GM12878 (cell line): Measurements from ENCODE around the gene ZCWPW2. TPM values are rescaled to one million over a fixed set of nuclear protein-coding genes. Genes with fewer than 3 reads are reported as not detected.

Source experiments
- ATAC-seq: fragments of 200-7000 bp; cut with Tn5 transposase; 3 replicates; pipeline ENCODE4 v1.9.1; 2020; ENCODE audit warnings: mild to moderate bottlenecking, moderate library complexity
- BruUV-seq: library from RNA; stranded (reverse); fragments of 400-500 nt; replicated peaks from 2 replicates; lab custom pipeline; 2021; lab: Mats Ljungman, UMichigan
- CTCF ChIA-PET: fragments of 300-600 bp; sonication (Branson Sonifier 250); formaldehyde crosslinking; extraction: SDS; loops from one replicate; lab custom pipeline; 2021; ENCODE audit warnings: inconsistent platforms; lab: Yijun Ruan, JAX
- POLR2A ChIA-PET: fragments of 350-600 bp; formaldehyde crosslinking; extraction: SDS; loops from one replicate; lab custom pipeline; 2021; ENCODE audit warnings: inconsistent platforms; lab: Charles Lee
- RAD21 ChIA-PET: fragments of 300-600 bp; sonication (Branson Sonifier 250); formaldehyde crosslinking; loops from one replicate; lab custom pipeline; 2023; ENCODE audit warnings: antibody characterized with exemption; ENCODE audit not compliant: unreplicated experiment; lab: Charles Lee
- SMC1A ChIA-PET: fragments of 300-600 bp; sonication (Branson Sonifier 250); formaldehyde crosslinking; loops from one replicate; lab custom pipeline; 2023; ENCODE audit not compliant: unreplicated experiment, uncharacterized antibody; lab: Charles Lee
- DNase-seq: peaks from one replicate; pipeline ENCODE4 v3.0.0-alpha.2; 2011; ENCODE audit warnings: low read depth, low spot score
- FAIRE-seq: peaks from 3 replicates; lab custom pipeline; 2011; peaks lifted over from hg19 to GRCh38; lab: Jason Lieb, UNC
- H2AFZ ChIP-seq: 2 replicates; pipeline ENCODE4 v1.6.0; 2011; ENCODE audit warnings: low read depth, low read length, control low read depth; ENCODE audit not compliant: control insufficient read depth
- H3K27ac ChIP-seq: 2 replicates; pipeline ENCODE4 v1.5.1; 2011; ENCODE audit warnings: control low read depth; ENCODE audit not compliant: control insufficient read depth, insufficient read depth
- H3K27me3 ChIP-seq, 2 experiments: replicated peaks in 1 of 2; 2 replicates each; pipeline versions ENCODE4 v1.6.0 to v1.6.1; 2011; ENCODE audit warnings: low read length in 1 of 2; ENCODE audit not compliant: control insufficient read depth in 2 of 2, insufficient read depth in 2 of 2
- H3K36me3 ChIP-seq, 2 experiments: 2 replicates each; pipeline ENCODE4 v1.5.1; 2011; ENCODE audit warnings: low read length in 1 of 2; ENCODE audit not compliant: control insufficient read depth in 2 of 2, insufficient read depth in 2 of 2
- H3K4me1 ChIP-seq: 2 replicates; pipeline ENCODE4 v1.6.1; 2011; ENCODE audit warnings: mild to moderate bottlenecking, low read length, moderate library complexity, mixed read lengths; ENCODE audit not compliant: control insufficient read depth, insufficient read depth
- H3K4me2 ChIP-seq: 2 replicates; pipeline ENCODE4 v1.6.0; 2011; ENCODE audit warnings: control low read depth; ENCODE audit not compliant: control insufficient read depth, insufficient read depth
- H3K4me3 ChIP-seq: fragments of 200-600 bp; sonication (generic); 2 replicates; pipeline ENCODE4 v1.5.1; 2016
- H3K79me2 ChIP-seq: 2 replicates; pipeline ENCODE4 v1.6.0; 2011; ENCODE audit warnings: low read length; ENCODE audit not compliant: control insufficient read depth, insufficient read depth
- H3K9ac ChIP-seq: 2 replicates; pipeline ENCODE4 v1.8.0; 2011; ENCODE audit warnings: low read length, control low read depth, mixed read lengths; ENCODE audit not compliant: control insufficient read depth, insufficient read depth
- H3K9me3 ChIP-seq: replicated peaks from 3 replicates; pipeline ENCODE4 v1.5.1; 2011; ENCODE audit warnings: mild to moderate bottlenecking, low read length; ENCODE audit not compliant: control insufficient read depth, insufficient read depth
- H4K20me1 ChIP-seq: 2 replicates; pipeline ENCODE4 v1.6.0; 2011; ENCODE audit not compliant: control insufficient read depth, insufficient read depth
- ASH2L ChIP-seq: fragments of 300-600, 200-600 bp; sonication (generic); IDR thresholded peaks from 2 replicates; pipeline ENCODE4 v1.6.1; 2017; ENCODE audit warnings: low read depth, mild to moderate bottlenecking, borderline replicate concordance
- ATF7 ChIP-seq: fragments of 450-650 bp; IDR thresholded peaks from 2 replicates; pipeline ENCODE4 v1.6.1; 2016; ENCODE audit warnings: low read depth, mild to moderate bottlenecking
- BACH1 ChIP-seq: fragments of 450-650 bp; IDR thresholded peaks from 2 replicates; pipeline ENCODE4 v1.6.1; 2017; ENCODE audit warnings: mild to moderate bottlenecking, borderline replicate concordance
- BHLHE40 ChIP-seq, 2 experiments: fragments of 450-650 bp in 1 of 2; IDR thresholded peaks; 2 replicates each; pipeline ENCODE4 v1.6.1; 2011 to 2017; ENCODE audit warnings: low read depth in 2 of 2, borderline replicate concordance in 1 of 2, improper control_type of control experiment in 1 of 2, low read length in 1 of 2, mild to moderate bottlenecking in 1 of 2
- CHD2 ChIP-seq: IDR thresholded peaks from 2 replicates; pipeline ENCODE4 v1.6.1; 2011; ENCODE audit warnings: low read depth, low read length, improper control_type of control experiment, borderline replicate concordance
- CREB1 ChIP-seq: IDR thresholded peaks from 2 replicates; pipeline ENCODE4 v1.6.1; 2012; ENCODE audit warnings: low read depth, mild to moderate bottlenecking, inconsistent platforms
- KDM1A ChIP-seq: fragments of 200-600 bp; sonication (generic); IDR thresholded peaks from 2 replicates; pipeline ENCODE4 v1.6.1; 2016; ENCODE audit warnings: borderline replicate concordance
- MTA3 ChIP-seq: IDR thresholded peaks from 2 replicates; pipeline ENCODE4 v1.6.1; 2012; ENCODE audit warnings: low read length, inconsistent platforms, borderline replicate concordance
- NBN ChIP-seq: fragments of 450-650 bp; IDR thresholded peaks from 2 replicates; pipeline ENCODE4 v1.6.1; 2016
- PAX8 ChIP-seq: fragments of 450-650 bp; IDR thresholded peaks from 2 replicates; pipeline ENCODE4 v1.6.1; 2017; ENCODE audit warnings: mild to moderate bottlenecking, moderate library complexity
- POLR2AphosphoS2 ChIP-seq: IDR thresholded peaks from 2 replicates; pipeline ENCODE4 v1.6.1; 2011; ENCODE audit warnings: low read depth, mild to moderate bottlenecking, low read length, improper control_type of control experiment, moderate library complexity
- SMARCA5 ChIP-seq: fragments of 450-650 bp; IDR thresholded peaks from 2 replicates; pipeline ENCODE4 v1.6.1; 2017; ENCODE audit warnings: mild to moderate bottlenecking
- SMC3 ChIP-seq: IDR thresholded peaks from 2 replicates; pipeline ENCODE4 v1.6.1; 2011; ENCODE audit warnings: low read length, improper control_type of control experiment, borderline replicate concordance
- SP1 ChIP-seq: IDR thresholded peaks from one replicate; pipeline ENCODE4 v1.6.1; 2011; ENCODE audit warnings: low read depth, low read length
- STAT1 ChIP-seq: fragments of 450-650 bp; conservative IDR thresholded peaks from 2 replicates; pipeline ENCODE4 v1.6.1; 2014; ENCODE audit warnings: antibody characterized with exemption, mild to moderate bottlenecking
- ZBED1 ChIP-seq: IDR thresholded peaks from 2 replicates; pipeline ENCODE4 v1.6.1; 2016; ENCODE audit warnings: borderline replicate concordance
- ZNF217 ChIP-seq: fragments of 450-650 bp; IDR thresholded peaks from 2 replicates; pipeline ENCODE4 v1.6.1; 2017; ENCODE audit warnings: antibody characterized with exemption, mild to moderate bottlenecking
- WGBS: methylation state at CpG from one replicate; pipeline ENCODE4 v1.1.6; 2016; ENCODE audit warnings: low lambda C conversion rate; ENCODE audit not compliant: insufficient replicate concordance, insufficient coverage; ENCODE audit errors: missing lambda C conversion rate; 5-methylcytosine and 5-hydroxymethylcytosine counted together
- in situ Hi-C: fragments of 300-500 bp; cut with MboI; formaldehyde crosslinking; loops from 9 replicates; pipeline ENCODE4 v1.14.3; 2018; ENCODE audit warnings: mixed read lengths
- intact Hi-C: fragments of 100-400 bp; cut with micrococcal nuclease; formaldehyde crosslinking; loops from one replicate; pipeline ENCODE4 v1.14.2; 2022; ENCODE audit not compliant: unreplicated experiment
- polyA plus RNA-seq, 11 experiments: library from polyadenylated mRNA; depleted of rRNA in 4 of 11; unstranded in 6 of 11; stranded (reverse) in 5 of 11; fragments of >200 nt; fragmentation: Nextera tagmentation in 4 of 11; fragmentation: Illumina TruSeq in 1 of 11; extraction: Ambion mirVana in 4 of 11; extraction: Trizol in 1 of 11; gene quantifications; 1 replicate in 1 of 11; 2 replicates in 10 of 11; pipeline versions ENCODE4 v1.2.1 to v1.2.3, GENCODE V29; 2011 to 2016; ENCODE audit warnings: inconsistent platforms in 2 of 11, missing spikeins in 2 of 11, low read depth in 1 of 11
- total RNA-seq, 4 experiments: library from RNA; depleted of rRNA in 3 of 4; stranded (reverse); fragments of >200 nt in 3 of 4; fragmentation: Illumina TruSeq in 1 of 4; extraction: Trizol in 1 of 4; gene quantifications; 2 replicates each; pipeline versions ENCODE4 v1.2.1 to v1.2.3, GENCODE V29; 2013 to 2021
- TF ChIP-seq, protein P1 (sequence below): fragments of 450-650 bp; IDR thresholded peaks from 2 replicates; pipeline ENCODE4 v1.6.1; 2016; ENCODE audit warnings: mild to moderate bottlenecking, moderate library complexity, borderline replicate concordance
- TF ChIP-seq, protein P2 (sequence below): IDR thresholded peaks from 2 replicates; pipeline ENCODE4 v1.6.1; 2011; ENCODE audit warnings: borderline replicate concordance, low read depth, mild to moderate bottlenecking, moderate library complexity, low read length; ENCODE audit not compliant: insufficient read depth, poor library complexity, severe bottlenecking

Gene ZCWPW2
- total and polyA plus RNA-seq, 10 of the 15 experiments (the other 5 are each of a cell fraction or from before 2014, with no cell fraction given), result 0.09 to 0.38 (median 0.22) TPM; not detected in 3

DNA sequence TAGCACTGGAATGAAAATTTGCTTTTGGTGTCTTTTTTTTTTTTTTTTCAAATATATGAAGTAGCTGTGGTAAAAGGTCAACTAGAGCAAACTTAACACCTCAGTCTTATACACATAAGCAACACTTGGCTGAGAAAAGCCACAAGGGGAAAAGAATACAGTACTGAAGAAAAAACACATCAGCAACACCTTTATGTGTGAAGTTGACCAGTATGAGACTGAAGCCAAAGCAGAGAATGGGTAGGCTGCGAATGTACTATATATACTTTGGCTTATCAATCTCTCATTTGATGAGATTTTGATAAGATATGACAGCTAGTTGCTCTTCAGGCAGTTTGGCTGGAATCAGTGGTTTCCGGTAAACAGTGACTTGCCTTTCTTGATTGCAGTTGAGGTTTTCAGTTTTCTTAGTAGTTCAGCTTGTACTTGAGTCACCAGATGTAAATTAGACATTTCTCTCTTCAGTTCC is 22.0 kb upstream of the ZCWPW2 start:
- peak; percentile 31 for FAIRE-seq
- CTCF ChIA-PET, result interaction anchor here (0.6 to 7.1 kb wide), 35 partner anchors 8 to 968 kb away, joined by 3 to 140 read pairs (median 5); partner anchors contain the start of genes AZI2, EOMES and ZCWPW2
- intact Hi-C loops, result loop anchor here (2.0 to 5.0 kb wide), 2 partner anchors 40 to 314 kb away; no protein-coding TSS in a partner anchor
- Histone ChIP-seq H3K27me3 (no peaks in the 10 kb centered on the region), H3K36me3 (peaks cover 0 to 15% of the 10 kb centered on the region in 2 experiments; a peak in 3 of 4 replicates), H3K9ac (no peak overlapping the region), H3K27ac (0 out of 2 replicates have a peak overlapping the region, but pooled peaks have one; percentile 4), H3K4me2 (no peak overlapping the region), H2AFZ (no peak overlapping the region), H3K9me3 (no peaks in the 10 kb centered on the region), H4K20me1 (no peaks in the 10 kb centered on the region), H3K4me1 (no peaks in the 10 kb centered on the region), H3K79me2 (no peaks in the 10 kb centered on the region), H3K4me3 (no peak overlapping the region)
- RAD21 ChIA-PET, result interaction anchor here (0.6 to 7.0 kb wide), 50 partner anchors 9 to 842 kb away, joined by 3 to 186 read pairs (median 4); partner anchors contain the start of genes AZI2, EOMES, SLC4A7 and ZCWPW2
- POLR2A ChIA-PET, result interaction anchor here (0.6 to 3.0 kb wide), 16 partner anchors 19 to 936 kb away, joined by 3 to 19 read pairs (median 4); partner anchors contain the start of genes AZI2, CMC1 and ZCWPW2
- peak; percentile 92 for ATAC-seq
- SMC1A ChIA-PET, result interaction anchor here (0.7 to 7.9 kb wide), 57 partner anchors 9 to 872 kb away, joined by 3 to 139 read pairs (median 5); partner anchors contain the start of genes CMC1 and EOMES
- WGBS, result 0% methylated on average over 2 of the region's 2 CpGs
- BruUV-seq, result no TSS peak
- peak; percentile 38 for DNase-seq
- in situ Hi-C loops, result loop anchor here (25.0 kb wide), 1 partner anchor 1189 kb away; no protein-coding TSS in a partner anchor
- TF ChIP-seq SMC3, result no peak
- no peak for TF ChIP-seq PAX8
- peak; percentile 82 for TF ChIP-seq SMARCA5
- TF ChIP-seq BHLHE40 (IDR thresholded peaks at IDR 0.05; ENCODE audit: borderline replicate concordance in 1 of 2, low read depth in 2 of 2, low read length in 1 of 2), result peak in 1 of 2 experiments; percentile 55; a peak in 1 of 4 replicates
- TF ChIP-seq ATF7, result peak; percentile 88
- no peak for TF ChIP-seq MTA3
- TF ChIP-seq, protein P1, sequence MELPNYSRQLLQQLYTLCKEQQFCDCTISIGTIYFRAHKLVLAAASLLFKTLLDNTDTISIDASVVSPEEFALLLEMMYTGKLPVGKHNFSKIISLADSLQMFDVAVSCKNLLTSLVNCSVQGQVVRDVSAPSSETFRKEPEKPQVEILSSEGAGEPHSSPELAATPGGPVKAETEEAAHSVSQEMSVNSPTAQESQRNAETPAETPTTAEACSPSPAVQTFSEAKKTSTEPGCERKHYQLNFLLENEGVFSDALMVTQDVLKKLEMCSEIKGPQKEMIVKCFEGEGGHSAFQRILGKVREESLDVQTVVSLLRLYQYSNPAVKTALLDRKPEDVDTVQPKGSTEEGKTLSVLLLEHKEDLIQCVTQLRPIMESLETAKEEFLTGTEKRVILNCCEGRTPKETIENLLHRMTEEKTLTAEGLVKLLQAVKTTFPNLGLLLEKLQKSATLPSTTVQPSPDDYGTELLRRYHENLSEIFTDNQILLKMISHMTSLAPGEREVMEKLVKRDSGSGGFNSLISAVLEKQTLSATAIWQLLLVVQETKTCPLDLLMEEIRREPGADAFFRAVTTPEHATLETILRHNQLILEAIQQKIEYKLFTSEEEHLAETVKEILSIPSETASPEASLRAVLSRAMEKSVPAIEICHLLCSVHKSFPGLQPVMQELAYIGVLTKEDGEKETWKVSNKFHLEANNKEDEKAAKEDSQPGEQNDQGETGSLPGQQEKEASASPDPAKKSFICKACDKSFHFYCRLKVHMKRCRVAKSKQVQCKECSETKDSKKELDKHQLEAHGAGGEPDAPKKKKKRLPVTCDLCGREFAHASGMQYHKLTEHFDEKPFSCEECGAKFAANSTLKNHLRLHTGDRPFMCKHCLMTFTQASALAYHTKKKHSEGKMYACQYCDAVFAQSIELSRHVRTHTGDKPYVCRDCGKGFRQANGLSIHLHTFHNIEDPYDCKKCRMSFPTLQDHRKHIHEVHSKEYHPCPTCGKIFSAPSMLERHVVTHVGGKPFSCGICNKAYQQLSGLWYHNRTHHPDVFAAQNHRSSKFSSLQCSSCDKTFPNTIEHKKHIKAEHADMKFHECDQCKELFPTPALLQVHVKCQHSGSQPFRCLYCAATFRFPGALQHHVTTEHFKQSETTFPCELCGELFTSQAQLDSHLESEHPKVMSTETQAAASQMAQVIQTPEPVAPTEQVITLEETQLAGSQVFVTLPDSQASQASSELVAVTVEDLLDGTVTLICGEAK, result no peak; the same call in 1 of the 2 replicates
- peak; percentile 90 for TF ChIP-seq NBN
- TF ChIP-seq ZBED1, result no peak
- no peak for TF ChIP-seq POLR2AphosphoS2
- TF ChIP-seq, protein P2, sequence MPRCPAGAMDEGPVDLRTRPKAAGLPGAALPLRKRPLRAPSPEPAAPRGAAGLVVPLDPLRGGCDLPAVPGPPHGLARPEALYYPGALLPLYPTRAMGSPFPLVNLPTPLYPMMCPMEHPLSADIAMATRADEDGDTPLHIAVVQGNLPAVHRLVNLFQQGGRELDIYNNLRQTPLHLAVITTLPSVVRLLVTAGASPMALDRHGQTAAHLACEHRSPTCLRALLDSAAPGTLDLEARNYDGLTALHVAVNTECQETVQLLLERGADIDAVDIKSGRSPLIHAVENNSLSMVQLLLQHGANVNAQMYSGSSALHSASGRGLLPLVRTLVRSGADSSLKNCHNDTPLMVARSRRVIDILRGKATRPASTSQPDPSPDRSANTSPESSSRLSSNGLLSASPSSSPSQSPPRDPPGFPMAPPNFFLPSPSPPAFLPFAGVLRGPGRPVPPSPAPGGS, result no peak
- no peak for TF ChIP-seq CREB1
- no peak for TF ChIP-seq ASH2L
- peak; percentile 55; the same call in 1 of the 2 replicates for TF ChIP-seq BACH1
- no peak for TF ChIP-seq CHD2
- no peak for TF ChIP-seq STAT1
- TF ChIP-seq SP1, result no peak
- peak; percentile 76 for TF ChIP-seq ZNF217
- TF ChIP-seq KDM1A, result no peak
